ENCODE measurements around the gene CYP4F11.

CYP4F11 gene

DNA sequence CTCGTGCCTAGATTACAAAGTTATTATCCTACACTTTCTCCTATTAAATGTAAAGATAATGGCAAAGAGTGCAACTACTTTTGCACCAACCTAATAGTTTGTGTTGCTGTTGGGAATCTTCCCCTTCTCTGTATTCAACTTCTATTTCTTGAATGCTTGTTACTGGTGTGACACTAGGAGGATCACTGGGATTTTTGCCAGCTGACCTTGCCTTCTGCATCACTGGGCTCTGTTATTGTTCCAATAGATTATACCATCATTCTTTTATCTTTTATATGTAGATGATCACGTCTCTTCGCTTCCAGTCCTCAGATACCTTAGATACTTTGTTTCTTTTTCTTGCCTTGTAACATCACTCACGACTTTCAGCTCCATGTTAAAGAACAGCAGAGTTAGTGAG lies 11.0 kb upstream of the CYP4F11 start:
- peaks cover 0 to 26% (median 20%) of the 10 kb centered on the region in 3 donors for H3K9me3 ChIP-seq
- H3K27me3 ChIP-seq = peaks cover 0 to 4% of the 10 kb centered on the region in 2 donors
- no peak overlapping the region for H3K27ac ChIP-seq
- no peak overlapping the region for H3K4me3 ChIP-seq
- TF ChIP-seq, protein P1, sequence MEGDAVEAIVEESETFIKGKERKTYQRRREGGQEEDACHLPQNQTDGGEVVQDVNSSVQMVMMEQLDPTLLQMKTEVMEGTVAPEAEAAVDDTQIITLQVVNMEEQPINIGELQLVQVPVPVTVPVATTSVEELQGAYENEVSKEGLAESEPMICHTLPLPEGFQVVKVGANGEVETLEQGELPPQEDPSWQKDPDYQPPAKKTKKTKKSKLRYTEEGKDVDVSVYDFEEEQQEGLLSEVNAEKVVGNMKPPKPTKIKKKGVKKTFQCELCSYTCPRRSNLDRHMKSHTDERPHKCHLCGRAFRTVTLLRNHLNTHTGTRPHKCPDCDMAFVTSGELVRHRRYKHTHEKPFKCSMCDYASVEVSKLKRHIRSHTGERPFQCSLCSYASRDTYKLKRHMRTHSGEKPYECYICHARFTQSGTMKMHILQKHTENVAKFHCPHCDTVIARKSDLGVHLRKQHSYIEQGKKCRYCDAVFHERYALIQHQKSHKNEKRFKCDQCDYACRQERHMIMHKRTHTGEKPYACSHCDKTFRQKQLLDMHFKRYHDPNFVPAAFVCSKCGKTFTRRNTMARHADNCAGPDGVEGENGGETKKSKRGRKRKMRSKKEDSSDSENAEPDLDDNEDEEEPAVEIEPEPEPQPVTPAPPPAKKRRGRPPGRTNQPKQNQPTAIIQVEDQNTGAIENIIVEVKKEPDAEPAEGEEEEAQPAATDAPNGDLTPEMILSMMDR (IDR thresholded peaks at IDR 0.05) = no peak
- intact Hi-C loops (cut with DNase I; ENCODE audit: low total_unique reads) = no loop called here
- DNase-seq = no peak
- H3K4me1 ChIP-seq = no peaks in the 10 kb centered on the region
- no peaks in the 10 kb centered on the region for H3K36me3 ChIP-seq

DNA sequence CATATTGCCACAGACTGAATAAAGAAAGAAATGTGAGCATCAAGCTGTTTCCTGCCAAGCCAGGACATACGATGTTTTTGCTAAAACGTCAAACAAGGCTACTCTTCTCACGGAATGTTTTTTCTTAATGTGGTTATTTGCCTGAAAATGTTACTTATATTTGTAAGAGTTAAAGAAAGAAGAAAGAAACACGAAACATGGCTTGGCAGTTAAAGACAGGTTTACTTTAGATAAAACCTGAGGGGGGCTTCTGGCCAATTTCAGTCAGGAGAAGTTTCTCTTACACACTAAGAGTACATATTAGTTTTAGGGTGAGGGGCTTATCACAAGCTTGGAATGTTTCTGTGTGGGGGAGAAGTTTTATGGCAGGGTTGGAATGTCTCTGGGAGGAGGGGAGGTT lies 10.1 kb upstream of the CYP4F11 start:
- TF ChIP-seq, protein P1 (IDR thresholded peaks at IDR 0.05) = no peak
- H3K36me3 ChIP-seq = no peaks in the 10 kb centered on the region
- H3K9me3 ChIP-seq = peaks cover 0 to 26% (median 17%) of the 10 kb centered on the region in 3 donors
- no peaks in the 10 kb centered on the region for H3K4me1 ChIP-seq
- intact Hi-C loops (cut with DNase I; ENCODE audit: low total_unique reads) = no loop called here
- no peak overlapping the region for H3K27ac ChIP-seq
- H3K4me3 ChIP-seq = no peak overlapping the region
- DNase-seq = no peak
- peaks cover 0 to 8% of the 10 kb centered on the region in 2 donors for H3K27me3 ChIP-seq

DNA sequence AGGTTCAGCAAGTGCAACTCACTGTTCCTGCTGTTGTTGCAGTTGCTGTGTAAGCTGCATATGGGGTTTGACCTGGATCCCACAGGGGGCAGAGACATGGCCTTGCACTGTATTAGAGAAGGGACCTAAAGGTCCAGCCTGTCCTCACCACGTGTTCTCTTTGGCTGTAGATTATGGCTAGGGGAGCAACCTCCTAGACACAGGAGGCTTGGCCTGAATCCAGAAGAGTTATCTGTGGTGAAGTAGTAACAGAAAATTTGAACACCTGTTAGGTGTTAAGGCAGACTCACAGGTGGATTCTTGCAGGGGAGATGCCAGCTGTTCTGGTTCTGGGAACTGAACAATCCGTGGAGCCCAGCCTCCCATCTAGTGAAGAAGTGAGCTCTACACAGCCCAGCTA lies 3.4 kb upstream of the CYP4F11 start:
- intact Hi-C loops (cut with DNase I; ENCODE audit: low total_unique reads) = no loop called here
- H3K4me1 ChIP-seq = peaks cover 0 to 19% (median 16%) of the 10 kb centered on the region in 4 donors

DNA sequence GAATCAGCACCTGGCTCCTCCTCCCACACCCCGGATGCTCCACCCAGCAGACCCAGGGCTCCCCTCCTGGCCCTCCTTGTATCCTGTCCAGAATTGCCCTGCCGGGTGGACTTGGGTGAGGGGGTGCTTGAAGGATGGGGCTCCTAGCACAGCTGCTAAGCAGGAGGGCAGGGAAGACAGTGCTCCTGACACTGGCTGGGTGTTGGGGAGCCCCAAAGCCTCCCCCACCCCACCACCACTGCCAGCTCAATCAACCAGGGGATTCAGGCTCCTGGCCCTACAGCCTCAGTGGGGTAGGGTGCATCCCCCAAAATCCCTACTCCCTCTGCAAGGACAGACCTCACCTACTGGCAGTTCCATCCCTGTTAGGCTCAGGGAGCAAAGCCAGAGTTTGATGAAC lies 2.6 kb upstream of the CYP4F11 start:
- TF ChIP-seq, protein P1 (IDR thresholded peaks at IDR 0.05) = no peak

More for the DNA sequence above, 3.4 kb upstream of the CYP4F11 start:
- H3K27ac ChIP-seq = no peak overlapping the region
- peaks cover 0 to 9% of the 10 kb centered on the region in 2 donors for H3K27me3 ChIP-seq
- peaks cover 0 to 8% (median 6%) of the 10 kb centered on the region in 3 donors for H3K9me3 ChIP-seq
- no peaks in the 10 kb centered on the region for H3K36me3 ChIP-seq
- TF ChIP-seq, protein P1 (IDR thresholded peaks at IDR 0.05) = no peak
- DNase-seq = no peak
- H3K4me3 ChIP-seq = no peak overlapping the region

DNA sequence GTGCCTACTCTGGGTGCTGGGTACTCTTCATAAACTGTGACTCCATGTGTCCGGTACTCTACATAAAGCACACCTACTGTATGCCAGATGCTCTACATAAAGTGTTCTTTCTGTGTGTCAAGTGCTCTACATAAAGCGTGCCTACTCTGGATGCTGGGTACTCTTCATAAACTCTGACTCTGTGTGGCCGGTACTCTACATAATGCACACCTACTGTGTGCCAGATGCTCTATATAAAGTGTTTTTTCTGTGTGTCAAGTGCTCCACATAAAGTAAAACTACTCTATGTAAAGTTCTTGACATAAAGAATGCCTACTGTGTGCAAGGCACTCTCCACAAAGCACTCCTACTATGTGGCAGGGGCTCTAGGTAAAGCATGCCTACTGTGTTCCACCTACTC lies 1.8 kb upstream of the CYP4F11 start:
- TF ChIP-seq, protein P1 (IDR thresholded peaks at IDR 0.05) = no peak
- Histone ChIP-seq H3K27ac (no peak overlapping the region), H3K27me3 (peaks cover 0 to 5% of the 10 kb centered on the region in 2 donors), H3K4me1 (peaks cover 0 to 20% (median 16%) of the 10 kb centered on the region in 4 donors), H3K36me3 (no peaks in the 10 kb centered on the region), H3K9me3 (peaks cover 0 to 8% (median 6%) of the 10 kb centered on the region in 3 donors), H3K4me3 (no peak overlapping the region)
- no peak for DNase-seq
- intact Hi-C loops (cut with DNase I; ENCODE audit: low total_unique reads) = no loop called here

More for the DNA sequence above, 2.6 kb upstream of the CYP4F11 start:
- Histone ChIP-seq H3K36me3 (no peaks in the 10 kb centered on the region), H3K4me1 (peaks cover 0 to 19% (median 16%) of the 10 kb centered on the region in 4 donors), H3K9me3 (peaks cover 0 to 8% (median 6%) of the 10 kb centered on the region in 3 donors), H3K27me3 (peaks cover 0 to 5% of the 10 kb centered on the region in 2 donors), H3K4me3 (no peak overlapping the region), H3K27ac (no peak overlapping the region)
- intact Hi-C loops (cut with DNase I; ENCODE audit: low total_unique reads) = no loop called here
- no peak for DNase-seq
